ENCODE results near the gene CCNC. TPM values are rescaled to one million over a fixed set of nuclear protein-coding genes. Genes with fewer than 3 reads are reported as not detected.
A peak's percentile ranks its signal among the peaks of the same experiment; 100 is the strongest.

Gene CCNC
- total RNA-seq, 6 experiments from 2014 or later, result 40.9 to 46.3 (median 43.1) TPM

DNA sequence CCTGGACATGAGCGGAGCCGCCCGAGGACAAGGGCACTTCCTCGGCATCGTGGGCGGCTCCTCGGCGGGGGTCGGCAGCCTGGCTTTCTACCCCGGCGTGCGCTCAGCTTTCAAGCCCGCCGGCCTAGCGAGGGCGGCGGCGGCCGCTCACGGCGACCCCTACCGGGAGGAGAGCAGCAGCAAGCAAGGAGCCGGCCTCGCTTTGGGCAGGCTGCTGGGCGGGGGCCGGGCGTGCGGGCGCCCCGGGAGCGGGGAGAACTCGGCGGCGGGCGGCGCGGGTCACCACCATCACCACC lies 44.9 kb upstream of the CCNC start:
- TF ChIP-seq, protein P1, sequence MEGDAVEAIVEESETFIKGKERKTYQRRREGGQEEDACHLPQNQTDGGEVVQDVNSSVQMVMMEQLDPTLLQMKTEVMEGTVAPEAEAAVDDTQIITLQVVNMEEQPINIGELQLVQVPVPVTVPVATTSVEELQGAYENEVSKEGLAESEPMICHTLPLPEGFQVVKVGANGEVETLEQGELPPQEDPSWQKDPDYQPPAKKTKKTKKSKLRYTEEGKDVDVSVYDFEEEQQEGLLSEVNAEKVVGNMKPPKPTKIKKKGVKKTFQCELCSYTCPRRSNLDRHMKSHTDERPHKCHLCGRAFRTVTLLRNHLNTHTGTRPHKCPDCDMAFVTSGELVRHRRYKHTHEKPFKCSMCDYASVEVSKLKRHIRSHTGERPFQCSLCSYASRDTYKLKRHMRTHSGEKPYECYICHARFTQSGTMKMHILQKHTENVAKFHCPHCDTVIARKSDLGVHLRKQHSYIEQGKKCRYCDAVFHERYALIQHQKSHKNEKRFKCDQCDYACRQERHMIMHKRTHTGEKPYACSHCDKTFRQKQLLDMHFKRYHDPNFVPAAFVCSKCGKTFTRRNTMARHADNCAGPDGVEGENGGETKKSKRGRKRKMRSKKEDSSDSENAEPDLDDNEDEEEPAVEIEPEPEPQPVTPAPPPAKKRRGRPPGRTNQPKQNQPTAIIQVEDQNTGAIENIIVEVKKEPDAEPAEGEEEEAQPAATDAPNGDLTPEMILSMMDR (IDR thresholded peaks at IDR 0.05), result peak; percentile 58; the same call in 1 of the 2 replicates
- Mint-ChIP-seq H3K36me3 (ENCODE audit: low read depth) (peaks cover 3% of the 10 kb centered on the region; the same call in 1 of the 2 replicates), H3K4me1 (ENCODE audit: low read depth) (0 out of 2 replicates have a peak, but pooled peaks cover 5% of the 10 kb centered on the region), H3K27ac (no peak overlapping the region), H3K27me3 (ENCODE audit: insufficient read depth) (peaks cover 40% of the 10 kb centered on the region), H3K9me3 (no peaks in the 10 kb centered on the region), H3K4me3 (no peak overlapping the region)
- DNase-seq, result no peak

DNA sequence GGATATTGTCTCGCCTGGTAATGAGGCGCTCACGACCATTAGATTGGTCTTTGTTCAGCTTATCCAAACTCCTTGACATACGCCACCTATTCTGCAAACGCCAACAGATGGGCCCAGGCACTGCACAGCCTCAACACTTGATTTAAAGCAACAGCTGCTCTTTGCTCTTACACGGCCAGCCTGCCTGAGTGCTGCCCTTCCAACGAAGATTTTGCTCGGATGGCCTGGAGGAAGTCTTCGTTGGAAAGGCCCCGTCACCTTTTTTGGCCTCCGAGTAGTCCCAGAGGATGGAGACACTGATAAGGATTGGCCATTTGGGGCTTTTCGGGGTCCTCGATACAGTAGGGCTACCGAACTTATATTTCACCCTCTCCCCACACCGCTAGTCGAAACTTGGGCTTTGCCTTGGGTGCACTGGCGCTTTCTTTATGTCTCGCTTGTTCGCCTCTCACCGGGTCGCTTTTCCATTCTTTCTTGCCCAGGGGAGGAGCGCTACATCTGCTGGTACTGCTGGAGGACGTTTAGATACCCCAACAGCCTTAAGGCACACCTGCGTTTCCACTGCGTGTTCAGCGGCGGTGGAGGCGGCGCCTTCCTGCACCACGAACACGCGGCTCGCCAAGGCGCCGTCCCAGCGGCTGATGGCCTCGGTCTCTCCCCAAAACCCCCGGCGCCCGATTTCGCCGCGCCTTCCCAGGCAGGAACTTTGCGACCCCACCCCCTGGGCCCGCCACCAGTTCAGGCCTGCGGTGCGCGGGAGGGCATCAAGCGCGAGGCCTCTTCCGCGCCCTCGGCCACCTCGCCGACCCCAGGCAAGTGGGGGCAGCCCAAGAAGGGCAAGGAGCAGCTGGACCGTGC lies 44.3 kb upstream of the CCNC start:
- H3K36me3 Mint-ChIP-seq (ENCODE audit: low read depth), result no peaks in the 10 kb centered on the region
- 0 out of 2 replicates have a peak, but pooled peaks cover 5% of the 10 kb centered on the region for H3K4me1 Mint-ChIP-seq (ENCODE audit: low read depth)
- H3K9me3 Mint-ChIP-seq, result no peaks in the 10 kb centered on the region
- peaks cover 43% of the 10 kb centered on the region for H3K27me3 Mint-ChIP-seq (ENCODE audit: insufficient read depth)
- H3K4me3 Mint-ChIP-seq, result no peak overlapping the region
- no peak for DNase-seq
- no peak overlapping the region for H3K27ac Mint-ChIP-seq
- TF ChIP-seq, protein P1 (IDR thresholded peaks at IDR 0.05), result no peak

DNA sequence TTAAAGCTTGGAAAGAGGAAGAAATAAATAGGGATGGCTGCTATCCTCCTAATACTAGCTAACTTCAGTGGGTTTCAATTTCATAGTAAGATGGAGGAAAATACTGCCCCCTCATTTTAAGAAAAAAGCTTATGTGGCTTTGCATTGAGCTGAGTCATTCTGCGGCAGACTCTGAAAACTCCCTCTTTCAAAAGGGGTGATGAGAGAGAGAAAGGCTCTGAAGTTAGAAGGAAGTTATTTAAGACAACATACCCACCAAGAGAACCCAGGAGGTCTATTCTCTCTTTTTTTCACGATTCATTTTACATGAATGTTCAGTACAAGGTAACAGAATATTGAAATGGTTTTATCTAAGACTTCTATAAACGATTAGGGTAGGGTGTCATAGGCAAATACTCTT lies 42.7 kb upstream of the CCNC start:
- Mint-ChIP-seq H3K36me3 (ENCODE audit: low read depth) (no peaks in the 10 kb centered on the region), H3K4me1 (ENCODE audit: low read depth) (0 out of 2 replicates have a peak, but pooled peaks cover 5% of the 10 kb centered on the region), H3K9me3 (no peaks in the 10 kb centered on the region), H3K4me3 (no peak overlapping the region), H3K27me3 (ENCODE audit: insufficient read depth) (peaks cover 51% of the 10 kb centered on the region), H3K27ac (no peak overlapping the region)
- no peak for DNase-seq
- TF ChIP-seq, protein P1 (IDR thresholded peaks at IDR 0.05), result no peak

DNA sequence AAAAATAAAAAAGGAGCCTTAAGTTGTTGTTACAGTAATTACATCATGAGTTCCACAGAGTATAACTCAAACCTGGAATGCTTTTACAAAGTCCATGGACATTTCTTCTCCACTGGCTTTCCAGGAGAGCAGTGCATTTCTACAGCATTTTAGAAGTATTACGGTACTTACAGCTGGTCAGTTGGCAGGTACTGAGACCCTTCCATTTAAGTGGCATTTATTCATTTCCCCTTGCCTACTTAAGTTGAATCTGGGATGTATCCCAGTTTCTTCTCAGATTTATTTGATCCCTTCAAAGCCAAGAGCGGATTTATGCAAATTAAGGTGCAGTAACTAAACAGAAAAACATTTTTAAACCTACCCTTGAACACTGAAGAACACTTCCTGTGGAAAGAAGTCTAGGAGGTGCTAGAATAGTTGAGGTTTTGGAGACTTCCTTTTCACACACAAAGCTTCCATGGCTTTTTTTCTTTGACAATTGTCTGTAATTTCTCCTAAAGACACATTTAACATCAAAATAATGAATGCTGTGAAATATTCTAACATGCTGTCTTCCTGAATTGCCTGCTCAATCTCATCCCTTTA lies 41.5 kb upstream of the CCNC start:
- Mint-ChIP-seq H3K9me3 (no peaks in the 10 kb centered on the region), H3K27ac (no peak overlapping the region), H3K4me1 (ENCODE audit: low read depth) (0 out of 2 replicates have a peak, but pooled peaks cover 5% of the 10 kb centered on the region), H3K4me3 (no peak overlapping the region), H3K36me3 (ENCODE audit: low read depth) (no peaks in the 10 kb centered on the region), H3K27me3 (ENCODE audit: insufficient read depth) (peaks cover 61% of the 10 kb centered on the region)
- TF ChIP-seq, protein P1 (IDR thresholded peaks at IDR 0.05), result no peak
- DNase-seq, result no peak

DNA sequence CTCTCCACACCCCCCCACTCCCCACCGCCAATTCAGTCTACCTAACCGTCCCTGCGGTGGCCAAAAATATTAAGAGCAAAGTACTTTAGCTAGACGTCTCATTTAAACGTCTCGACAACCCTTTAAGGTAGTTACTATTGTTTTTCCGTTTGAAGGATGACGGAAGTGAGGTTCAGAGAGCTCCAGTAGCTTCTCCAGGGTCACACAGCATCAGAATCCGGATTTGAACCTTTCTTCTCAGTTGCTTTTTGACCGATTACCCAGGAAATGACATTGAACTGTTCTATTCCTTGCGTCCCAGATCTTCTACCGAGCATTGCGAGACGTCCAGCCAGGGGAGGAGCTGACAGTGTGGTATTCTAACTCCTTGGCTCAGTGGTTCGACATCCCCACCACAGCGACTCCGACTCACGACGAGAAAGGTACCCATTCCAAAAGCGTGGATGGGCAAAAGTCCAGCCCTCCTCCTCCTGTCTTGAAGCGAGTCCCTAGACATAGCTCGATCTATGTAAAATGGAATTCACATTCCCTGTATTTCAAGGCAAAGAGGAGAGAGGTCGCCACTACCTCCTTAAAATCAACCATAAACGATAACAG lies 40.5 kb upstream of the CCNC start:
- no peak for DNase-seq
- Mint-ChIP-seq H3K9me3 (no peaks in the 10 kb centered on the region), H3K36me3 (ENCODE audit: low read depth) (no peaks in the 10 kb centered on the region), H3K4me1 (ENCODE audit: low read depth) (no peaks in the 10 kb centered on the region; the same call in 1 of the 2 replicates), H3K4me3 (no peak overlapping the region), H3K27me3 (ENCODE audit: insufficient read depth) (peaks cover 63% of the 10 kb centered on the region), H3K27ac (no peak overlapping the region)
- TF ChIP-seq, protein P1 (IDR thresholded peaks at IDR 0.05), result no peak

Data from HFFc6 (cell line).